Suprapubic skin (tissue), 3 donors: ENCODE results near the gene CA14.

ENCODE experiments used
- EP300 ChIP-seq: sonication (generic); formaldehyde crosslinking; IDR thresholded peaks from one replicate; pipeline ENCODE4 v1.6.1; 2017; ENCODE audit warnings: antibody characterized with exemption
- POLR2A ChIP-seq, 2 donors: fragments of 450-650 bp; IDR thresholded peaks; one replicate each; pipeline ENCODE4 v1.6.1; 2017; ENCODE audit warnings: antibody characterized with exemption in 2 of 2, mild to moderate bottlenecking in 2 of 2, moderate library complexity in 2 of 2
- TF ChIP-seq, protein P1 (sequence below), 2 donors: fragments of 200-600 bp in 1 of 2; fragments of 450-650 bp in 1 of 2; sonication (generic) in 1 of 2; IDR thresholded peaks; one replicate each; pipeline ENCODE4 v1.5.1; 2016 to 2019; ENCODE audit warnings: antibody characterized with exemption in 2 of 2, mild to moderate bottlenecking in 1 of 2, moderate library complexity in 1 of 2

DNA sequence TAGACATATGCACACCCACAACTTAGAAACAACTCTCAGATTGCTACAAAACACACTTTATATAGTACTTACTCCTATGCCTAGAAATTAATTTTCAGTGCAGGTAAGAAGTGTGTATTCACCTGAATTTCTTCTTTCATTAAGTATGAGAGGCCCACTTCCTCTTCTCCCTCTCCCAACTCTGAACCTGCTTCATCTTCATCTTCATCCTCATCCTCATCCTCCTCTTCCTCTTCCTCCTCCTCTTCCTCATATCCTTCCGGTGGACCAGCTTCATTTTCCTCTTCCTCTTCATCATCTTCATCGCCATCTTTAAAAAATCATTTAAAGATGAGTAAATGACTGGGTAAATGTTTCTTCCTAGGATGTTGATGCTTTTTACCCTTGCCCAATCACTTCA lies 31.1 kb upstream of the CA14 start:
- TF ChIP-seq, protein P1, sequence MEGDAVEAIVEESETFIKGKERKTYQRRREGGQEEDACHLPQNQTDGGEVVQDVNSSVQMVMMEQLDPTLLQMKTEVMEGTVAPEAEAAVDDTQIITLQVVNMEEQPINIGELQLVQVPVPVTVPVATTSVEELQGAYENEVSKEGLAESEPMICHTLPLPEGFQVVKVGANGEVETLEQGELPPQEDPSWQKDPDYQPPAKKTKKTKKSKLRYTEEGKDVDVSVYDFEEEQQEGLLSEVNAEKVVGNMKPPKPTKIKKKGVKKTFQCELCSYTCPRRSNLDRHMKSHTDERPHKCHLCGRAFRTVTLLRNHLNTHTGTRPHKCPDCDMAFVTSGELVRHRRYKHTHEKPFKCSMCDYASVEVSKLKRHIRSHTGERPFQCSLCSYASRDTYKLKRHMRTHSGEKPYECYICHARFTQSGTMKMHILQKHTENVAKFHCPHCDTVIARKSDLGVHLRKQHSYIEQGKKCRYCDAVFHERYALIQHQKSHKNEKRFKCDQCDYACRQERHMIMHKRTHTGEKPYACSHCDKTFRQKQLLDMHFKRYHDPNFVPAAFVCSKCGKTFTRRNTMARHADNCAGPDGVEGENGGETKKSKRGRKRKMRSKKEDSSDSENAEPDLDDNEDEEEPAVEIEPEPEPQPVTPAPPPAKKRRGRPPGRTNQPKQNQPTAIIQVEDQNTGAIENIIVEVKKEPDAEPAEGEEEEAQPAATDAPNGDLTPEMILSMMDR (IDR thresholded peaks at IDR 0.05): no peak
- no peak for TF ChIP-seq POLR2A (IDR thresholded peaks at IDR 0.05)
- no peak for TF ChIP-seq EP300
